K562 (cell line): ENCODE data around the gene ENG. TPM values are rescaled to one million over a fixed set of nuclear protein-coding genes. Genes with fewer than 3 reads are reported as not detected.

Experiments used
- ATF1 ChIP-seq, 2 experiments: fragments of 450-650 bp in 1 of 2; IDR thresholded peaks; 2 replicates each; pipeline ENCODE4 v1.6.1; 2016; ENCODE audit warnings: missing compliant biosample characterization in 1 of 2, missing genetic modification characterization in 1 of 2
- CC2D1A ChIP-seq: fragments of 450-650 bp; IDR thresholded peaks from 2 replicates; pipeline ENCODE4 v1.6.1; 2017; ENCODE audit warnings: mild to moderate bottlenecking
- CREM ChIP-seq: IDR thresholded peaks from 2 replicates; pipeline ENCODE4 v1.6.1; 2014; ENCODE audit warnings: antibody characterized with exemption, low read depth
- DDX20 ChIP-seq: fragments of 450-650 bp; IDR thresholded peaks from 2 replicates; pipeline ENCODE4 v1.6.1; 2016; ENCODE audit warnings: missing genetic modification characterization, low read depth, mild to moderate bottlenecking, missing compliant biosample characterization, moderate library complexity
- DIDO1 ChIP-seq: fragments of 450-650 bp; IDR thresholded peaks from 2 replicates; pipeline ENCODE4 v1.6.1; 2016; ENCODE audit warnings: low read depth, missing biosample characterization, missing genetic modification characterization
- ESRRB ChIP-seq: fragments of 250-450 bp; sonication (Bioruptor Pico); IDR thresholded peaks from 2 replicates; pipeline ENCODE4 v1.5.0; 2020; ENCODE audit warnings: mild to moderate bottlenecking, moderate library complexity, borderline replicate concordance
- JUND ChIP-seq, 2 experiments: IDR thresholded peaks; 2 replicates in 1 of 2; 3 replicates in 1 of 2; pipeline ENCODE4 v1.6.1; 2011; ENCODE audit warnings: borderline replicate concordance in 2 of 2, low read depth in 2 of 2, low read length in 2 of 2, improper control_type of control experiment in 1 of 2, missing biosample characterization in 1 of 2, missing genetic modification characterization in 1 of 2, missing genetic modification reagents in 1 of 2
- KLF1 ChIP-seq: fragments of 450-650 bp; IDR thresholded peaks from 2 replicates; pipeline ENCODE4 v1.6.1; 2016; ENCODE audit warnings: missing genetic modification characterization, missing compliant biosample characterization
- MCM5 ChIP-seq: fragments of 450-650 bp; IDR thresholded peaks from 2 replicates; pipeline ENCODE4 v1.6.1; 2016; ENCODE audit warnings: low read depth
- MEIS2 ChIP-seq: fragments of 450-650 bp; IDR thresholded peaks from 2 replicates; pipeline ENCODE4 v1.6.1; 2014; ENCODE audit warnings: mild to moderate bottlenecking; ENCODE audit not compliant: partially characterized antibody
- NR2C1 ChIP-seq, 2 experiments: fragments of 450-650 bp; IDR thresholded peaks; 2 replicates each; pipeline ENCODE4 v1.6.1; 2017; ENCODE audit warnings: mild to moderate bottlenecking in 2 of 2, antibody characterized with exemption in 1 of 2, inconsistent platforms in 1 of 2, missing compliant biosample characterization in 1 of 2, missing genetic modification characterization in 1 of 2
- POLR2H ChIP-seq: IDR thresholded peaks from 2 replicates; pipeline ENCODE4 v1.6.1; 2016; ENCODE audit warnings: missing genetic modification characterization, low read depth, mild to moderate bottlenecking, control low read depth, missing compliant biosample characterization, moderate library complexity
- POLR3G ChIP-seq: IDR thresholded peaks from 2 replicates; pipeline ENCODE4 v1.6.1; 2011; ENCODE audit not compliant: insufficient read length, insufficient replicate concordance; ENCODE audit errors: extremely low read depth
- PTBP1 ChIP-seq: fragments of 200-400 bp; formaldehyde crosslinking; IDR thresholded peaks from 2 replicates; pipeline ENCODE4 v1.6.1; 2017; ENCODE audit warnings: low read depth, low read length
- RERE ChIP-seq: sonication (generic); formaldehyde crosslinking; IDR thresholded peaks from 2 replicates; pipeline ENCODE4 v1.8.0; 2023; ENCODE audit warnings: missing genetic modification reagents, mild to moderate bottlenecking, borderline replicate concordance
- SNRNP70 ChIP-seq: fragments of 200-400 bp; formaldehyde crosslinking; optimal IDR thresholded peaks from 2 replicates; pipeline ENCODE3; 2017; ENCODE audit warnings: low read depth, low read length
- SREBF1 ChIP-seq: fragments of 150-350 bp; IDR thresholded peaks from 2 replicates; pipeline ENCODE4 v1.6.1; 2014; ENCODE audit warnings: antibody characterized with exemption, low read depth, low read length, borderline replicate concordance
- SRSF1 ChIP-seq: fragments of 200-400 bp; formaldehyde crosslinking; IDR thresholded peaks from 2 replicates; pipeline ENCODE4 v1.6.1; 2017; ENCODE audit warnings: mild to moderate bottlenecking, low read depth, low read length, moderate library complexity
- SRSF9 ChIP-seq: fragments of 200-400 bp; formaldehyde crosslinking; IDR thresholded peaks from 2 replicates; pipeline ENCODE4 v1.6.1; 2017; ENCODE audit warnings: low read depth, low read length, borderline replicate concordance
- TFE3 ChIP-seq: fragments of 450-650 bp; formaldehyde crosslinking; IDR thresholded peaks from 2 replicates; pipeline ENCODE4 v1.4.0; 2020; ENCODE audit warnings: mild to moderate bottlenecking, mixed read lengths
- polyA plus RNA-seq, 8 experiments: library from polyadenylated mRNA; depleted of rRNA in 4 of 8; stranded (reverse) in 5 of 8; unstranded in 3 of 8; fragments of >200 nt; fragmentation: Nextera tagmentation in 2 of 8; fragmentation: Illumina TruSeq in 1 of 8; extraction: Ambion mirVana in 2 of 8; extraction: Trizol in 1 of 8; gene quantifications; 2 replicates each; pipeline versions ENCODE4 v1.2.1 to v1.2.3, GENCODE V29; 2011 to 2014; ENCODE audit warnings: inconsistent platforms in 1 of 8, missing spikeins in 1 of 8
- total RNA-seq, 7 experiments: library from RNA; depleted of rRNA in 6 of 7; stranded (reverse); fragments of >200 nt in 6 of 7; fragmentation: Illumina TruSeq in 2 of 7; extraction: Trizol in 2 of 7; gene quantifications; 2 replicates each; pipeline versions ENCODE4 v1.2.1 to v1.2.3, GENCODE V29; 2011 to 2021; ENCODE audit warnings: low replicate concordance in 1 of 7

Gene ENG
- total and polyA plus RNA-seq, 9 of the 15 experiments (the other 6 are each of a cell fraction or from before 2014, with no cell fraction given): 0.04 to 0.40 (median 0.14) TPM; not detected in 1

- TF ChIP-seq RERE (CRISPR knock-in tag): no peak
- TF ChIP-seq SRSF1: no peak
- TF ChIP-seq POLR3G: no peak
- TF ChIP-seq ATF1 (CRISPR knock-in tag; IDR thresholded peaks at IDR 0.05): no peak
- TF ChIP-seq ATF1 (tag; IDR thresholded peaks at IDR 0.05): peak; percentile 43; the same call in 1 of the 2 replicates
- peak; percentile 55; the same call in 1 of the 2 replicates for TF ChIP-seq NR2C1 (IDR thresholded peaks at IDR 0.05)
- TF ChIP-seq NR2C1 (tag; IDR thresholded peaks at IDR 0.05): peak; percentile 52; the same call in 1 of the 2 replicates
- TF ChIP-seq CC2D1A: no peak
- no peak for TF ChIP-seq MCM5
- TF ChIP-seq SNRNP70: no peak
- TF ChIP-seq MEIS2: peak; percentile 52
- TF ChIP-seq CREM: peak; percentile 65; the same call in 1 of the 2 replicates
- TF ChIP-seq ESRRB (CRISPR knock-in tag): no peak
- no peak for TF ChIP-seq SRSF9
- TF ChIP-seq DDX20 (tag): no peak
- no peak for TF ChIP-seq KLF1 (tag)
- TF ChIP-seq DIDO1 (tag): no peak
- peak; percentile 51; the same call in 1 of the 2 replicates for TF ChIP-seq JUND (IDR thresholded peaks at IDR 0.05; ENCODE audit: borderline replicate concordance, low read depth, low read length)
- peak; percentile 49; the same call in 2 of the 3 replicates for TF ChIP-seq JUND (tag; IDR thresholded peaks at IDR 0.05; ENCODE audit: borderline replicate concordance, low read depth, low read length)
- TF ChIP-seq PTBP1: no peak
- TF ChIP-seq POLR2H (tag): no peak
- TF ChIP-seq TFE3: no peak
- TF ChIP-seq SREBF1: no peak
Measured at GRCh38 chr9:127903557-127904475, 49.4 kb upstream of the ENG start (continued).
